ENCODE data around the gene NOVA1.
A peak's percentile ranks its signal among the peaks of the same experiment; 100 is the strongest.

NOVA1 gene

DNA sequence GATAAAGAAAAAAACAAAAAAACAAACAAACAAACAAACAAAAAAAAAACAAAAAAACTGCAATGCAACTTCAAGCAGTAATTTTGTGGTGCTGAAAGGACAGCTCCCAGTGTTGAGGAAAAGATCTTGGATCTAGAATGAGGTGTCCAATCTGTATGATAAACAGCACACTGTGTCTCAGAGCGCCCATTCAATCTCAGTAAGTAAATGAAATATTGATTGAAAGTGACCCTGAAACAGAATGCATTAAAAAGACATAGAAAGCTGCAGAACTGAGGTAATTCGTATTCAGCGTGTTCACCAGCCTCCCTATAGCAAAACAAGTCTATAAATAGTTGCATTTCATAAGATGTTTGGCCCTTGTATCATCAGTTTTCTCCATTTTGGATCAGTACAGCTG, 153.0 kb downstream of the NOVA1 start:
- no peak for DNase-seq (ENCODE audit: low spot score)

DNA sequence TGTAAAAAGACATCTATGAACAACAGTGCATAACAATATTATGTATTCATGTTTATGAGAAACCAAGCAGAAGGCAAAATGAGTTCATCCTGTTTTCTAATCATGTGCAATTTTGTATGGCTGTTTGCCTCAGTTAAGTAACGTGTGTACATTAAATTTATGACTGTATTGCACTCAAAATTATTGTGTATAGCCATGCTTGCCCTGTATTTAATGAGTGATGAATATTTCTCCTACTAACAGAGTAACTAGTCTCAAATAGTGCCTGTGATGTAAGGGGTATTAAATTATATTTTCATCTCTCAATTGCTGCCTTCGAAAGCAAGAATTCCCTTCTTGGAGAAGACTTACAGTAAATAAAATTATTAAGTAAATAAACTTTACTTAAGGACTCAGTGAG, 154.2 kb downstream of the NOVA1 start:
- DNase-seq (ENCODE audit: low spot score), result no peak

DNA sequence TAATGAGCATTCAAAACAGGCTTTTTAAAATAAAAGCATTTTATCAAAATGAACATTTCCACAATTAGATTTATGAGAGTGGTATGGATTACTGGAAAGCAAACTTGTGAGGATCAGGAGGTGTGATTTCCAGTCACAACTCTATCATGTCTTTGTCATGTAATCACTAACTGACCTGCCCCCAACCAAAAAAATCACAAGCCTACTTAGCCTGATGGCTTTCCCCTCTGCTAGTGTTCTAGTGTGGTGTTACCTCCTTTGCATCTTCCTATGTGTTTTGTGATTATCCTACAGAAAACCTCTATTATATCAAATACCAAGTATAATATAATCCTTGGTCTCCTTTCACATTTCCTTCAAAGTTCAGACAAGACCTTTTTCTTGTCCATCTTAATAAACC, 168.6 kb downstream of the NOVA1 start:
- no peak for DNase-seq (ENCODE audit: low spot score)

DNA sequence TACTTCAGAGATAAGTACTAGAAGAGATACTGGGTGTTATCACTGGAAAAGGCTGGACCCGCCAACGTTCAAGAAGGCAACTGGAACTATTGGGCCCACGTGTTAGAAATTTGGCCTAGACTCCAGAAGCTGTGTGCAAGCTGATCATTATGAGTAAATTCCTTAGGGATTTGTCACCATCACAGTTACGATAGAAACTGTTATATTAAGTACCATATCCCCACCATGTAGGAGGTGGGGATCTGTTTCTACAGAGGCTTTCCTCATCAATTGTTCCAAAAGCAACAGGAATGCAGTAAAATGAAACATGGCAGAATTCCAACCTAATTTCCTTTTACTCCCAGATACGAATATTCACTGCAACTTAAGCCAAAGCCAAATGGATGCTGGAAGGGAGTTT, 170.7 kb downstream of the NOVA1 start:
- DNase-seq (ENCODE audit: low spot score), result no peak

DNA sequence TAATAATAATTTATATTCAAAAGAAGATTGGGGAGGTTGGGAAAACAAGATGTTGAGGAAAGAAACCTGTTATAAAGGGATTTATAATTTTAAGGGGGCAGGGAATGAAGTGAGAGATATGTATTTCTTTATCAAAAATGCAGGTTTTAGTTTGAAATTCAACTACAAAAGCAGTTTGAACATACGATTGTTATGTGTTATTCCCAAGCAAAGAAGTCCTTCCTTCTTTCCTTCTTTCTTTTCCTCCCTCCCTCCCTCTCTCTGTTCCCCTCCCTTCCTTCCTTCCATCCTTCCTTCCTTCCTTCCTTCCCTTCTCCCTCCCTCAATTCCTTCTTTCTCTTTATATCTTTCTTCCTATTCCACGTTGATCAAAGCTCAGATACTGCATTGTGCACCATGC, 173.3 kb downstream of the NOVA1 start:
- no peak for DNase-seq (ENCODE audit: low spot score)

DNA sequence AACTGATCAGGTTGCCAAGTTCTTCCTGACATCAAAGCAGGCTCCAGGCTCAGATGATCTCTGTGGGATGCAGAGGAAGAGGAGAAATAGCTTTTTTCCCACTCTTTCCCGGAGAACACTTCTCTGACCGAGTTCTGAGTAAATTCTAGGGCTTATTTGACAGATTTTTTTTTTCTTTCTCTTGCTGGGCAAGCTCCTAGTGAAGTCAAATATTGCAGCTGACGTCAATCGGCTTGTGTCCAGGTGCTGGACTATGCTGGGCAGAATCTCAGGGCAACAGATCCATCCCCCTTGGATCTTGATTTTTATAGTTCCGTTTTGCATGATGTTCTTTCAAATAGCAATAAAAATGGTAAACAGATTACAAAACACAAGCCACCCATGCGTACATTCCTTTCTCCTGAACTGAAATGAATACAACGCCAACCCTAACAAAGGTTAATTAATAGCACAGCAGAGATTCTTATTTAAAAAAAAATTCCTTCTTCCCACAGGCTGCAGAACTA, 182.2 kb downstream of the NOVA1 start:
- DNase-seq (ENCODE audit: low spot score), result no peak

DNA sequence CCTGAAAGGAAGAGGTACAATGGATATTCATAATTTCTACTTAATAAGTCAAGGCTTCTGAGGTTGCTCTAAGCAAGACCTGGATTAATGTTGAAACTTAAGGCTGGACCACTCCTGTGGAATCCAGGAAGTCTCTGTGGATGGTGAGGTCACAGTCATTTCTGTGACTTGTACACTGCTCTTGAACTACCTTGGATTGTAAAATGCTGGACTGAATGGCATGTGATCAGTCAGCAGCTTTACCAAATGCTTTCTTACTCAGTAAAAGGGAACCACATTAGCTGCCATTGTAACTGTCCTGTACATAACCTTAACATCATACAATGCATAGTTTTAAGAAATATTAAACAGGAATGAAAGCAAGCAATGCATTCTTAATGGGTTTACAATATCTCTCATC, 182.9 kb downstream of the NOVA1 start:
- DNase-seq (ENCODE audit: low spot score), result no peak

DNA sequence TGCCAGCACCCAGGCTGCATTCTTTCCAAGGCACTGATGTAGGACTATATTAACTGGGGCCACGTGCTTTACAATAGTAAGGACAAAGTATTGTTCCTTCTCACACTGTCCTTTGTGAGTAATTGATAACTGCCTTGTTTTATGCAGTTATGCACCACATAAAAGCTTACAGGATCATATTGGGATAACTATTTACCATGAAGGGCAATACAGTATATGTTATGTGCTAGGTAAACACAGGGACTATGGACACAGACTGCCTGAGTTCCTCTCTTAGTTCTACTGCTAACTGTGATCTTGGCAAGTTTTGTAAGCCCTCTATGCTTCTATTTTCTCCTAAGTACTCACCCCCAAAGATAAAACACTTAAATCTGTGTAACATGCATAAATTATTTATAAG, 183.7 kb downstream of the NOVA1 start:
- DNase-seq (ENCODE audit: low spot score), result peak; percentile 13

DNA sequence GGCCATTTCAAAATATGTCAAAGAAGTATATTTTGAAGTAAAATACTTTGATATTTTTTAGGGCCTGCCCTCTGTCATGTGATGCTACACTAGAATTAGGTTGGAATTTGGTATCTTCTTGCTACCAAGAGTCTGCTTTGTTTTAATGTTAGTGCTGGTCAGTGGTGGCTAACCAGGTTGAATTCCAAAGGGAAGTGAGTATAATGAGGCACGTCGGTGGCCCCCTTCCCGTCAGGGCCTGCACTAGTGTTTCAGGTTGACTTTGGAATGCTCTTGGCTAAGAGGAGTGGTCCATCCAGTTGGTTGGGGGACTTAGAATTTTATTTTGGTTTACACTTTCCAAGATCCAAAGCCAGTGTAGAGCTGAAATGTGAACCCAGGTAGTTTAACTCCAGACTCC, 185.4 kb downstream of the NOVA1 start:
- no peak for DNase-seq (ENCODE audit: low spot score)

DNA sequence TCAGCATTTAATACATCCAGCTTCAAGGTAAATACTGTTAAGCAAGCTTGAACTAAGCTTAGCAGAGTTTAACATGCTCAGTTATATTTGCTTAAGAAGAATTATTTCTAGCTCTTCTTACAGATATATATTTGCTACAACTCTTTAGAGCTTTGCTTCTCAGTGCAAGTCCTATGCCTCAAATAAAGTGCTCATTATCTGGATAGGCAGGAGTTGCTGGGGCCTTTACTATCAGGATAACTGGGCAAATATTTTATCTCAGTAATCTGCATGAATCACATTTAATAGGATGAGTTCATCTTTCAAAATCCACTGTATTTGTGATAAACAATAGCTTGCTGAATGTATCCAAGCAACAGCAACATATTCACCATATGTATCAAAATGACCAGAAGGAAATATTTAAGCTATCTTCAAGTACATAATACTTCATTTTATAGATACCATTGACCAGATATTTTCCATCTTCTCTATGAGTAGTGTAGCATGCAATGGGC, 187.6 kb downstream of the NOVA1 start:
- DNase-seq (ENCODE audit: low spot score), result no peak

DNA sequence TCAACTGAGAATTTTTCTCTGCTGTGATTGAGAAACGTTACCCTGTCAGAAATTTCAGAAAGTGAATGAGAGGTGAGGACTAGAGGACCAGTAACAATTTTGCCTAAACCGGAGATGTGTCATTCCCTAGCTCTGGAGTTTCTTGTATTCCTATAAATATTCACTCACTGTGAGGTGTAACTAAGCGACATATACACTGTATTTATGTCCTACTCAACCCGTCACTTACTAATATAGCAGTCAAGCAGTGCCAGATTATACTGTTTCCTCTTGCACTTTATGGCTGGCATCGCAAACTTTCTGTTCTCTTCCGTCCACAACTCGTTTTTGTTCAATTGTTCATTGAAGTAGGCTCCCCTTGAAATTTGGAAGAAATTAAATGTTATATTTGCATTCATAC, 192.9 kb downstream of the NOVA1 start:
- no peak for DNase-seq (ENCODE audit: low spot score)

DNA sequence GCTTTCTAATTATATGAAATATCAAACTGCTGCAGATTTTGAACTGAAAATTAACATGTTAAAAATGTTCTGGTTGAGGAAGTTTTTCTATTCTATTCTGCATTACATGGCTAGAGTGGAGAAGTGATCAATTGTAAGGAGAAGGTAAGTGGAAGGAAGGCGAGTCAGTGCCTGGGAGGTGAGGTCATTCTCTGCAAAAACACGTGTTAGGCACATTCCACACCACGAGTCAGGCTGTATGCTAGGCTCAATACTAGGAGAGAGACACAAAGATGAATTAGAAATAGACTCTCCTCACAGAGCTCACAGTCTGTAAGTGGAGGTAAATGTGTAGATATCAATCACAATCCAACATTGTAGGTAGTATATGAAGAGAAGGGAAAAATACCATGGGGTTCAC, 194.1 kb downstream of the NOVA1 start:
- DNase-seq (ENCODE audit: low spot score), result no peak

DNA sequence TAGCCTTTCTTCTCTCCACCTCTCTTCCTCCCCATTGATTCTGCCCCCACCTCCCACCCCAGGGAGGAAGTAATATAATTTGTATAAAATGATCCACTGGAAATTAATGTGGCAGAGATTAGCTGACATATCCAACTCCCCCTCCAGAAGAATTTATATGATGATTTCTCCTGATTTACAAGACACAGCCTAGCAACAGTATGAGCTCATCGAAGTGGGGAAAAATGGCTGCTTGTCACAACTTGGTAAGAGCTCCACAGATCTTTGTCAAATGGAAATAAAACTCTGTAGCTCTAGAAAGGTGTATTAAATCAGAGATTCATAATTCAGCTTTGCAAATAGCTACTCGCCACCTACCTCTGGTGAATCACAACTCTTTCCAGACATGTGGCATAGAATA, 195.7 kb downstream of the NOVA1 start:
- no peak for DNase-seq (ENCODE audit: low spot score)

DNA sequence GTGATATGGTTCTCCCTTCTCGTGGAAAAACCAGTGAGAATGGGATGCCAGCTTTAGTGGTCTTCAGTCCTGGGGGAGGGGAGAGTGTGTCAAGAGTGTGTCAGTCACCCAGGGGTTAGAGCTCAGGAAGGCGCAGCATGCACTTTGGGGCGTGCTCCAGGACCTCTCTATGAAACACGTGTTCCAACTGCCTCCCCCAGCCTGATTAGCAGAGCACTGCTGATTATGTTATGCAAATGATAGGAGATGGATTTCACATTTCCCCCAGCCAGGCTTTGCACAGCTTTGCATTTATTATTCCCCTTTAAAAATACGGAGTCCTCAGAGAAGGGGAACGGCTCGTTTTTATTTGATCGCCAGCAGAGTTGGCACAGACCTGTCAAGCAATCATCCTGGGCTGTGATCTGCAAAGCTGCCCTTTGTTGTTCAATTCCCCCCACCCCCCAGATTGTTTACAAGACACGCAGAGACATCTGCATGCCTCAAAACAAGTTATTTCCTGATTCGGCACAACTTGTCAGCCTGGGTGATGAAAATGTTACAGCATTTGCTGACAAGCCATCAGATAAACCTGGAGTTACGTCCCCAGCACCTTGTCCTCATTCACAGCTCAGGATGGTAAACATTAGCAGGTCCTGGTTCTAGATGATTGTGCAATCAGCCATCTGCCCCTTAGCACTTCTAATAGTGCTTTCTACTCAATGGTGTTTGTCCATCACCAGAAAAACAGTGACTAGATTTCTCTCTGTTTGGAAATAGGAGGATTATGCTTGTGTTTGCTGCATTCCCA, 196.5 kb downstream of the NOVA1 start:
- DNase-seq (ENCODE audit: low spot score), result no peak

DNA sequence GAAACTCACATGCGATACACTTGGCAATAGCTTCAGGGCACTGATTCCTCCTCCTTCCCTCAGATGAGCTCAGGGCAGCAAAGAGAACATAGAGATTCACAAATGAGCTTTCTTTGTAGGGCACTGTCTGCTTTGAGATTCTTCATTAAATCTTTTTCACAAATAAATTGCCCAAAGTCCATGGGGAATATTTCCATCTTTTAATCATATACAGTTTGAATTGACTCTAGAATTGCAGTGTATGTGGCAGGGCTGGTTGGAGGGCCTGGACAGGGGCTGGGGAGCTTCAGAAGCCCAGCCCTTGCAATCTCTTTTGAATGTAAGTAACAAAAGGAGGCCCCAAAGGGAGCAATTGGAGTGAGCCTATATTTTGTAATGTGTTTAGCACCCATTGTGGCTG, 197.5 kb downstream of the NOVA1 start:
- no peak for DNase-seq (ENCODE audit: low spot score)

DNA sequence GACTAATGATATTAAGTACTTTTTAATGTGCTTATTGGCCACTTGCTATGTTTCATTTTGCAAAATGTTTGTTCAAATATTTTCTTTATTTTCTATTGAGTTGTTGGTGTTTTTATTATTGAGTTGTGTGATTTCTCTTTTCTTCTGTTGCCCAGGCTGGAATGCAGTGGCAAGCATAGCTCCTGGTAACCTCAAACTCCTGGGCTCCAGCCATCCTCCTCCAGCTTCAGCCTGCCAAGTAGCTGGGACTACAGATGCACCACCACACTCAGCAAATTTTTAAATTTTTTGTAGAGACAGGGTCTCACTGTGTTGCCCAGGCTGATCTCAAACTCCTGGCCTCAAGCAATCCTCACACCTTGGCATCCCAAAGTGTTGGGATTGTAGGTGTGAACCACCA, 199.2 kb downstream of the NOVA1 start:
- no peak for DNase-seq (ENCODE audit: low spot score)

Data from SW480 (cell line).